HL-60 (cell line): ENCODE data around the gene SLC38A1.

Experiments
- DNase-seq, 2 experiments: peaks; one replicate each; pipeline ENCODE4 v3.0.0-alpha.2; 2010 to 2020; ENCODE audit warnings: low read depth in 1 of 2, low spot score in 1 of 2
- H3K27ac ChIP-seq: fragments of 250-450 bp; sonication (Bioruptor Pico); replicated peaks from 2 replicates; pipeline ENCODE4 v1.5.1; 2020; ENCODE audit warnings: mild to moderate bottlenecking, moderate library complexity
- H3K27me3 ChIP-seq: fragments of 250-450 bp; sonication (Bioruptor Pico); 2 replicates; pipeline ENCODE4 v1.5.1; 2021; ENCODE audit warnings: mild to moderate bottlenecking, moderate library complexity; ENCODE audit not compliant: insufficient read depth, poor library complexity, severe bottlenecking
- H3K4me3 ChIP-seq: replicated peaks from 2 replicates; pipeline ENCODE4 v1.5.1; 2011; ENCODE audit warnings: mild to moderate bottlenecking, control low read depth, low read length; ENCODE audit not compliant: insufficient read depth
- GABPA ChIP-seq: IDR thresholded peaks from 2 replicates; pipeline ENCODE4 v1.6.1; 2012; ENCODE audit warnings: low read depth
- POLR2AphosphoS5 ChIP-seq: IDR thresholded peaks from 2 replicates; pipeline ENCODE4 v1.6.1; 2012; ENCODE audit warnings: low read depth
- SPI1 ChIP-seq: IDR thresholded peaks from 2 replicates; pipeline ENCODE4 v1.6.1; 2012; ENCODE audit warnings: low read depth, mild to moderate bottlenecking, borderline replicate concordance
- TF ChIP-seq, protein P1 (sequence below): IDR thresholded peaks from one replicate; pipeline ENCODE4 v1.5.1; 2011; ENCODE audit warnings: low read length, control low read depth, inconsistent platforms; ENCODE audit not compliant: insufficient read depth
- TF ChIP-seq, protein P2 (sequence below): IDR thresholded peaks from 2 replicates; pipeline ENCODE4 v1.6.1; 2012; ENCODE audit warnings: low read depth; ENCODE audit not compliant: insufficient replicate concordance

The SLC38A1 gene

DNA sequence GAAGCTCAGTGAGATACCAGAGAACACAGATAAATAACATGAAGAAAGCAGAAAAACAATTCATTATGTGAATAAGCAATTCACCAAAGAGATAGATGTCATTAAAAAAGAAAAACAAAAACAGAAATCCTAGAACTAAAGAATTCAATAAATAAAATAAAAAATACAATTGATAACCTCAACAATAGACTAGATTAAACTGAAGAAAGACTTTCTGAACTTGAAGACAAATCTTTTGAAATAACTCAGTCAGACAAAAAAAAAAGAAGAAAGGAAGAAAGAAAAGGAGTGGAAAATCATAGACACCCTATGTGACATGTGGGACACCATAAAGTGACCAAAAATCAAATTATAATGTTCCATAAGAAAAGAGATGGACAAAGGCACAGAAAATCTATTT lies 14.0 kb upstream of the SLC38A1 start:
- TF ChIP-seq, protein P1, sequence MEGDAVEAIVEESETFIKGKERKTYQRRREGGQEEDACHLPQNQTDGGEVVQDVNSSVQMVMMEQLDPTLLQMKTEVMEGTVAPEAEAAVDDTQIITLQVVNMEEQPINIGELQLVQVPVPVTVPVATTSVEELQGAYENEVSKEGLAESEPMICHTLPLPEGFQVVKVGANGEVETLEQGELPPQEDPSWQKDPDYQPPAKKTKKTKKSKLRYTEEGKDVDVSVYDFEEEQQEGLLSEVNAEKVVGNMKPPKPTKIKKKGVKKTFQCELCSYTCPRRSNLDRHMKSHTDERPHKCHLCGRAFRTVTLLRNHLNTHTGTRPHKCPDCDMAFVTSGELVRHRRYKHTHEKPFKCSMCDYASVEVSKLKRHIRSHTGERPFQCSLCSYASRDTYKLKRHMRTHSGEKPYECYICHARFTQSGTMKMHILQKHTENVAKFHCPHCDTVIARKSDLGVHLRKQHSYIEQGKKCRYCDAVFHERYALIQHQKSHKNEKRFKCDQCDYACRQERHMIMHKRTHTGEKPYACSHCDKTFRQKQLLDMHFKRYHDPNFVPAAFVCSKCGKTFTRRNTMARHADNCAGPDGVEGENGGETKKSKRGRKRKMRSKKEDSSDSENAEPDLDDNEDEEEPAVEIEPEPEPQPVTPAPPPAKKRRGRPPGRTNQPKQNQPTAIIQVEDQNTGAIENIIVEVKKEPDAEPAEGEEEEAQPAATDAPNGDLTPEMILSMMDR: no peak
- TF ChIP-seq, protein P2, sequence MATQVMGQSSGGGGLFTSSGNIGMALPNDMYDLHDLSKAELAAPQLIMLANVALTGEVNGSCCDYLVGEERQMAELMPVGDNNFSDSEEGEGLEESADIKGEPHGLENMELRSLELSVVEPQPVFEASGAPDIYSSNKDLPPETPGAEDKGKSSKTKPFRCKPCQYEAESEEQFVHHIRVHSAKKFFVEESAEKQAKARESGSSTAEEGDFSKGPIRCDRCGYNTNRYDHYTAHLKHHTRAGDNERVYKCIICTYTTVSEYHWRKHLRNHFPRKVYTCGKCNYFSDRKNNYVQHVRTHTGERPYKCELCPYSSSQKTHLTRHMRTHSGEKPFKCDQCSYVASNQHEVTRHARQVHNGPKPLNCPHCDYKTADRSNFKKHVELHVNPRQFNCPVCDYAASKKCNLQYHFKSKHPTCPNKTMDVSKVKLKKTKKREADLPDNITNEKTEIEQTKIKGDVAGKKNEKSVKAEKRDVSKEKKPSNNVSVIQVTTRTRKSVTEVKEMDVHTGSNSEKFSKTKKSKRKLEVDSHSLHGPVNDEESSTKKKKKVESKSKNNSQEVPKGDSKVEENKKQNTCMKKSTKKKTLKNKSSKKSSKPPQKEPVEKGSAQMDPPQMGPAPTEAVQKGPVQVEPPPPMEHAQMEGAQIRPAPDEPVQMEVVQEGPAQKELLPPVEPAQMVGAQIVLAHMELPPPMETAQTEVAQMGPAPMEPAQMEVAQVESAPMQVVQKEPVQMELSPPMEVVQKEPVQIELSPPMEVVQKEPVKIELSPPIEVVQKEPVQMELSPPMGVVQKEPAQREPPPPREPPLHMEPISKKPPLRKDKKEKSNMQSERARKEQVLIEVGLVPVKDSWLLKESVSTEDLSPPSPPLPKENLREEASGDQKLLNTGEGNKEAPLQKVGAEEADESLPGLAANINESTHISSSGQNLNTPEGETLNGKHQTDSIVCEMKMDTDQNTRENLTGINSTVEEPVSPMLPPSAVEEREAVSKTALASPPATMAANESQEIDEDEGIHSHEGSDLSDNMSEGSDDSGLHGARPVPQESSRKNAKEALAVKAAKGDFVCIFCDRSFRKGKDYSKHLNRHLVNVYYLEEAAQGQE: no peak
- TF ChIP-seq GABPA (no peak), SPI1 (no peak), POLR2AphosphoS5 (no peak)
- no peak overlapping the region for H3K4me3 ChIP-seq
- DNase-seq: no peak
- H3K27ac ChIP-seq: no peak overlapping the region
- no peaks in the 10 kb centered on the region for H3K27me3 ChIP-seq

DNA sequence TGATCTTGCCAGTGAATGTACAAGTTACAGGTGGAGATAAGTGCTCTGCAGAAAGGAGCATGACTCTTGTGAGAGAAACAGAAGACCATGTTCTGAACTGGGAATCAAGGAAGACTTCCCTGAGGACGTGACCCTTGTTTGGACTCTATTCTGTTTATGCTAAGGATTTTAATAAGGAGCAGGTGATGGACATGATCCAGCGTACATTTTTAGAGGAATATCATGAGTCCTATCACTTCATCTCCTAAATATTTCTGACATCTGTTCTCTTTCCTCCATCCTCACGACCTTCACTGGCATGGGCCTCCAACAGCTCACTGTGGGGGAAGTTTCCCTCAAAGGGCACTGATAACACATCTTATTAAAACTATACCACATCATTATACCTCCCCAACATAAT lies 7.9 kb upstream of the SLC38A1 start:
- TF ChIP-seq, protein P2: no peak
- TF ChIP-seq POLR2AphosphoS5: no peak
- TF ChIP-seq GABPA: no peak
- no peak for TF ChIP-seq SPI1
- Histone ChIP-seq H3K4me3 (no peak overlapping the region), H3K27me3 (no peaks in the 10 kb centered on the region), H3K27ac (no peak overlapping the region)
- no peak for DNase-seq

DNA sequence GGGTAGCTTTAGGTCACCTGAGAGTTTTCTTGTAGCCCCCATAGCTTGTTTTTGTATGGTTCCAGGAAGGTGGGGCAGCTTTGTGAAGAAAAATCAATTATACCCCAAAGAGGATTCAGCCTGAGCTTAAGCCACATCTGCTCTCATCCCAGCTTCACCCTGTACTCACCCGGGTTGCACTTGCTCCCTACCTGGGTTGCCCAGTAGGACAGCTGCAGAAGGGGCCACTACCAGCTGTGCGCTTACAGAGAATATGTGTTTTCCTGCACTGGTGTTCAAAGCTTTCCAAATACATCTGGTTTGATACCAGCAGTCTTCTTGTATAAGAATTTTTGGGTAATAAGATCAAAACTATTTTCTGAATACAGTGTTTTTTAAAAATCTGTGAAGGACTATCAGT lies 3.0 kb upstream of the SLC38A1 start:
- no peak overlapping the region for H3K27ac ChIP-seq
- H3K4me3 ChIP-seq: no peak overlapping the region
- H3K27me3 ChIP-seq: no peaks in the 10 kb centered on the region
- DNase-seq: no peak
- no peak for TF ChIP-seq GABPA
- TF ChIP-seq SPI1: no peak
- TF ChIP-seq POLR2AphosphoS5: no peak
- TF ChIP-seq, protein P1: no peak
- TF ChIP-seq, protein P2: no peak
